Placental pericyte (primary cell): Measurements from ENCODE around the gene URB1. TPM values are rescaled to one million over a fixed set of nuclear protein-coding genes. Genes with fewer than 3 reads are reported as not detected.

Experiments
- small RNA-seq: library from RNA; depleted of rRNA; stranded (forward); fragments of <200 nt; gene quantifications from one replicate; pipeline ENCODE3, GENCODE V24; 2012; ENCODE audit warnings: low replicate concordance
- total RNA-seq: library from RNA; depleted of rRNA; stranded (reverse); fragments of >200 nt; gene quantifications from 2 replicates; pipeline ENCODE4 v1.2.3, GENCODE V29; 2012

The URB1 gene
- 15.1 and 38.7 TPM in 2 replicates for total RNA-seq

GRCh38 chr21:32392880-32393676 is at the start of gene URB1:
URB1 (minus strand) TSS chr21:32393012; CDS start chr21:32392910, 102 bp downstream.

DNA sequence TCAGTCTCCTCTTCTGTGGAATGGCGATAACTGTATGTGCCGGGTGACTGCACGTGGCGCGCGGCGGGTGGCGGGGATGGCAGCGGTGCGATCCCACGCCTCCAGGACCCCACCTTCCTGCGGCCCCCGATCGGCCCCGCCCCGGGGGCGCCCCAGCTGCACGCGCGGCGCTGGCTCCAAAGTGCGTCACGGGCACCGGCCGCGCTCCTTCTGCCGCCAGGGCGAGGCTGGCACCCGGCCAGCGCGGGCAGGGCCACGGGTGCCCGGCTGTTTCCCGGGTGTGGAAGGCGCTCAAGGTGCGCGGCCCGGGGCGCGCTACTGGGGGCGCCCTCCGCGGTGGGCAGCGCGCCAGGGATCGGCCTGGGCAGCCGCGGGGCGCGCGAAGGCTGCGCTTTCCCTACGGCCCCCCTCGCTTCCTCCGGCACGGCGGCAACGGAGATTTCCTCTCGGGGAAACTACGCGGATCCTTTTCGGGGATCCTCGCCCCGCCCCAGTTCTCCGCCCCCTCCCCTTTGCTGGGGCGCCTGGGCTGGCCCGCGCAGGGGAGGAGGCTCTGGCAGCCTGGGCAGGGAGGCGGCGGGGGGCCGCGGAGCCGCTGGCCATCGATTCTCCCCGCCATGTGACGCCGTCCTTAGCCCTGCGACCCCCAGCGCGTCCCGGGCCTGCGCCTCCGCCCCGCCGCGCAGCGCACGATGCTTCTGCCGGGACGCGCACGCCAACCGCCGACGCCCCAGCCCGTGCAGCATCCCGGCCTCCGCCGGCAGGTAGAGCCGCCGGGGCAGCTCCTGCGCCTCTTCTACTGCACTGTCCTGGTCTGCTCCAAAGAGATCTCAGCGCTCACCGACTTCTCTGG is 19.6 kb upstream of the URB1 start, which contains the start of gene EVA1C:
Gene EVA1C, plus strand, starts transcription at position 545 of the 853 bp plus-strand sequence. Its CDS starts 148 bp downstream, at position 693.

DNA sequence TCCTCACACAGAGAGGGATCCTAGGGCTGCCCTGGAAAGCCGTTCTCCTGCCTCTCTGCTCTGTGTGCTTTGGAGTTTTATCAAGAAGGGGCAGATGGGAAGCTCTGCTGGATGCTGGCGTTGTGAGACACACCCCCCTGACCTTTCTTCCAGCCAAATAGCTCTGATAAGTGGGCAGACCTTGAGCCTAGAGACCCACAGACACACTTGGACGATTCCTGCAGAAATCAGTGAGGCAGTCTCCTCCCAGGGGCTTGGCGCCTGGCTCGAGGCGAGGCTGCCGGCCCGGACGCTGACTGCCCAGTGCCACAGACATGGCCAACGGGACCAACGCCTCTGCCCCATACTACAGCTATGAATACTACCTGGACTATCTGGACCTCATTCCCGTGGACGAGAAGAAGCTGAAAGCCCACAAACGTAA is 94.1 kb downstream of the URB1 start, which contains the start of gene MRAP:
Gene MRAP, plus strand, starts transcription at position 198 of the 424 bp plus-strand sequence. Its CDS starts 117 bp downstream, at position 315.

GRCh38 chr21:32278518-32279376 is 114.1 kb downstream of the URB1 start, which contains the start of gene MIS18A:
MIS18A (minus strand) TSS chr21:32279049; CDS start chr21:32279014, 35 bp downstream.

Small RNA genes within 50 kb of the gene (small RNA-seq; reads per million reads assigned to genes)
- gene SNORA80A: 225 reads per million, percentile 99 among the genes with 10 or more reads in this experiment

Other genes starting within 250 kb of the URB1 start
- gene MIS18A, start 114.0 kb downstream of the URB1 start, total RNA-seq: 2.4 and 12.5 TPM in 2 replicates
- 0.66 TPM in 1 of 2 replicates, not detected in the other for gene MRAP, start 94.2 kb downstream of the URB1 start, total RNA-seq
- gene EVA1C, start 19.7 kb upstream of the URB1 start, total RNA-seq: 7.9 and 11.3 TPM in 2 replicates
- gene TCP10L, start 192.5 kb upstream of the URB1 start, total RNA-seq: not detected in 2 replicates
- gene CFAP298, start 219.4 kb upstream of the URB1 start, total RNA-seq: 18.2 and 22.8 TPM in 2 replicates